HG02943 (cell line): ENCODE measurements around the gene ZNF22.

Source experiments
- ATAC-seq: cut with Tn5 transposase; IDR thresholded peaks from one replicate; pipeline ENCODE4 v1.9.1; 2021; ENCODE audit warnings: mild to moderate bottlenecking, low read depth, moderate library complexity; ENCODE audit not compliant: unreplicated experiment

ZNF22 gene

DNA sequence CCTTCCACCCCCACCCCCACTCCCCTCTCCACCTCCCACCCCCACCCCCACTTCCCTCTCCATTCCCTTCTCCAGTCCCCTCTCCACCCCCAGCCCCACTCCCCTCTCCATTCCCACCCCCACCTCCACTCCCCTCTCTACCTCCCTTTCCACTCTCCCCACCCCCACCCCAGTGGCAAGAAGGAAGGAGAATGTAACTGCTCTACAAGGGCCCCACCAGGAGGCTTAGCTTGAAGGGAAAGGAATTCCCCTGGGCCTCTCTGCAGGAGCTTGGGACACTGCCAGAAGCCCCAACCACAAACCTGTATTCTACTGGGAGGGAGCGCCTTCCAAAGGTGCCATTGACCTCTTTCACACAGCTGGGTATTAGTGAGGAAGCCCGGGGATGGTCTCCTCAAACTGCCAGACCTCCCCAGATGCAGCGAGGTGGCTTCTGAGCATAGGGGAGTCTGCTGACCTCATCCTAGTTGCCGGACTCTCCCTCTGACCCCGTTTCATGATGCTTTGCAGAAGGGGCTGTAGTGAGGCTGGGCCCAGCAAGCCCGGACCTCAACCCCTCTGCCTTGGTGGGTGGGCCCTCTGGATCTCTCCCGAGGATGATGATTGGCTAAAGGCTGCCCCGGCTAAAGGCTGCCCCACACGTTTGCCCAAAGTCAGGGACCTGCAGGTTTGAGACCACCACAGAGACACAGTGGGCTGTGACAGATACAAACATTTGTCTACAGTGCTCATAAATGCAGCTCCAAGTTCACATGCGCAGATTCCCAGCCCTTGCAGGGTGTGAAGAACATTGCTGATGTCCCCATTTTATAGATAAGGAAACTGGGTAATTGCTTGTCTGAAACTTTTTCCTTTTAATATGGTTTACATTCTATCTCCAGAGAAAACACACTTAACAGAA lies 25.0 kb upstream of the ZNF22 start:
- no peak for ATAC-seq

GRCh38 chr10:44976352-44977198 lies 24.1 kb upstream of the ZNF22 start:
- ATAC-seq, result no peak

GRCh38 chr10:44977287-44978212 lies 23.2 kb upstream of the ZNF22 start:
- ATAC-seq, result no peak

- ATAC-seq, result no peak
These were observed 22.5 kb upstream of the ZNF22 start for GRCh38 chr10:44978213-44978569.

DNA sequence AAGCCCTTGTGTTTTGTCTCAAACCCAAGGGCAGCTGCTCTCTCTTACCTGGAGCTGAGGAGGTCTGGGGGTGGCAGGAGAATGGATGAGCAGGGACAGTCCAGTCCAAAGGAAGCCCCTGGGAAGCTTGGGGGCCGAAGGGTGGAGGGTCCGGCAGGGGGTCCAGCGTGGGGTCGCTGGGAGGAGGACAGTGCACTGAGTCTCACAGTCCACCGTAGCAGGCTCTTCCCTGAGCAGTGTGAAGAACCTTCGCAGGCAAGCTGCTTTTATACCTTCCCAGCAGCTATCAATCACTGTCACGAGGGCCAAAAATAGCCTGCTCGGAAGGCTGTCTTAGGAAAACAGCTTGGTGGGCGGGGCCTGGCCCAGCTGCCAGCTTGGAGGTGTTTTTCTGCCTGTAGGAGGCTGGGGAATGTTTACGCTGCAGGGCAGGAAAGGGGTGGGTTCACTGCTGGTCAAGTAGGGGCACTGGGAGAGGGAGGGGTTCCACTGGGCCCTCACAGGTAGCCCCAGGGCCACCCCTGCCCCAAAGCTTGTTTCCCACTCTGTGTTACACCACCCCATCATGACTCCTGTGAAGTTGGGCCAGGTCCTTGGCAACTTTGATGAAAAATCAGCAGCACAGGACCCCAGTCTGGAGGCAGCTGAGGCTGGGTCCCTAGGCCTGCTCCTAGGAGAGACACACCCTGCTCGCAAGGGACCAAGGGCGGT lies 22.0 kb upstream of the ZNF22 start, which contains the start of gene DEPP1:
Gene DEPP1 (minus strand): TSS at position 240 of the 711 bp plus-strand sequence. CDS start 779 bp downstream, outside the sequence.
- ATAC-seq, result no peak

GRCh38 chr10:44979281-44980191 lies 21.2 kb upstream of the ZNF22 start:
- no peak for ATAC-seq

DNA sequence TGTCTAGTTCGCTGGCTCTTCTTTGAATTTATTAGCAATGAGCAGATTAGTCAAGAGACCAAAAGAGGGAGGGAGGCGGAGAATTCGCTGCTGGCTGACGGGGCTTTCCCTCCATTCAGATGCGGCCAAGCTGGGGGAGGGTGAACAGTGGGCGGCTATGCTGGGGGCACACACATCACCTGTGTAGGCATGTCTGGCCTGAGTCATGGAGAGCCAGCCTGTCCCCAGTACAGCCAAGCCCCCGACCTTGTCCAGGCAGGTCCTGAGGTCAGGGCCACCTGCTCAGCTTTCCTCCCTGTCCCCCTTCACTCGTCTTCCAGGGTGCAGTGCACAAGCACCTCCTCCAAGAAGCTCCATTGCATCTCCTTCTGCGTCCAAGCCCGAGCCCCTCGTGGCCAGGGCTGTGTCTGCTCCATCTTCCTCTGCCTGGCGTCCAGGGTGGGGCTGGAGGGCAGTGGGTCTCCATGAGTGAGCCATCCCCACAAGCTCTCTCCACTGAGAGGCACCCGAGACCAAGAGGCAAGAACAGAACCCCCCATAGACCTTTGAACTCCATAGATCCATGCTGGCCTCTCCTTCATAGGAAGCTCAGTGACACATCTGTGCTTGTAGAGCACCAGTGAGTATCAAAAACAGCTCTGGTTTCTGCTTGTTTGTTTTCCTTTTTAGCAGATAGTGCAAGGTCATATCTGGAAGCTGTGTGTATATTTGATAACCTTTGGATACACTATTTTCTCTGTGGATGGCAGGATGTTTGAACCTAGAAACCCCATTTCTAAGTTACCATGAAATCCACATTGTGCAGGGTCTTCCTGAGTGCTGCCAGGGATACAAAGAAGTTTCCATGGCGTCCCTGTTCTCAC lies 20.2 kb upstream of the ZNF22 start:
- no peak for ATAC-seq

DNA sequence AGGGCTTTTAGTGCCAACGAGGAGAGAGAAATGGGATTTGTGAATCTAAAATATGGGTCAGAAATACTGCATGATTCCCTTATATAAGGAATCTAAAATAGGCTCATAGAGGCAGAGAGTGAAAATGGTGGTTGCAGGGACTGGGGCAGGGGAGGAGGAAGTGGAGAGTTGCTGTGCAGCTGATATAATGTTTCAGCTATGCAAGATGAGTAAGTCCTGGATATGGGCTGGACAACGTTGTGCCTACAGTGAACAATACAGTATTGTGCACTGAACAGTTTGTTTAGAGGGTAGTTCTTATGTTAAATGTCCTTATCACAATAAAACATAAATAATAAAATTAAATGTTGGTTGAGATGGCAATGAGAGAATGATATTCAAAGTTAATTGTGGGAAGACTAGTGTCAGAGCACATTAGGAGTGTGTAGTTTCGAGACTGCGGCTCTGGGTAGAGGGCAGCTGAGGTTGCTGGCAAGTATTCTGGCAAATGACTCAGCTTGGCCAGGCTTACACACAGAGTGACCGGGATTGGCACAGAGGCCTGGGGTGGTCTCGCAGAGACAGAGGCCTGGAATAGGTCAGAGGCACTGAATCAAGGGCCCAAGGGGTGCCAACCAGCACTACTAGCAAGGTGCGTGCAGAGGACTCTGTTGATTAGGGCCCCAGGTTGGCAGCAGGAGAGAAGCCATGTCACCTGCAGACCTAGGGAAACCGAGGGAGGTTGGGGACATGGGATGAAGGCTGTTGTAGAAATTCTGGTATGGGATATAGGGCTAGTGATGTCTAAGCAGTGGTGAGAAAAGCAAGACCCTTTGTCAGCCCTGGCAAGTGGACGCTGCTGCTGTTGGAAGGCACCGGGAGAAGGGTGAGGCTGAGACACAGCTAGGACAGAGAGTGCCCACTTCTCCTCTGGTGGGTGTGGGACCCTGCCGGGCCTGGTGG lies 19.3 kb upstream of the ZNF22 start:
- no peak for ATAC-seq

GRCh38 chr10:44982114-44982460 lies 18.6 kb upstream of the ZNF22 start:
- ATAC-seq, result no peak

DNA sequence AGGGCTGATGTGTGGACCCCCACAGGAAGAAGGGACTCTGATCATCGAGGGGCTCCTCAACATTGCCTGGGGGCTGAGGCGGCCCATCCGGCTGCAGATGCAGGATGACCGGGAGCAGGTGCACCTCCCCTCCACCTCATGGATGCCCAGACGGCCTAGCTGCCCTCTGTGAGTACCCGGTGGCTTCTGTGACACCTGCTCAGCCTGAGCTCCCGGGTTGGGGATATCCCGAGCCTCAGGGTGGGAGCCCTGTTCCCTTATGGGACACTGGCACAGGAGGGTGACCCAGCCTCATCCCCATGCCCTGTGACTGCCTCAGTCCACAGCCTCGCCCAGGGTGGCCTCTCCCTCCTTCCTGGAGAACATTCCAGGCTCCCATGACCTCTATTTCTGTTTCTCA lies 18.2 kb upstream of the ZNF22 start:
- ATAC-seq, result no peak

- no peak for ATAC-seq
These were observed 17.4 kb upstream of the ZNF22 start for GRCh38 chr10:44983066-44983894.

DNA sequence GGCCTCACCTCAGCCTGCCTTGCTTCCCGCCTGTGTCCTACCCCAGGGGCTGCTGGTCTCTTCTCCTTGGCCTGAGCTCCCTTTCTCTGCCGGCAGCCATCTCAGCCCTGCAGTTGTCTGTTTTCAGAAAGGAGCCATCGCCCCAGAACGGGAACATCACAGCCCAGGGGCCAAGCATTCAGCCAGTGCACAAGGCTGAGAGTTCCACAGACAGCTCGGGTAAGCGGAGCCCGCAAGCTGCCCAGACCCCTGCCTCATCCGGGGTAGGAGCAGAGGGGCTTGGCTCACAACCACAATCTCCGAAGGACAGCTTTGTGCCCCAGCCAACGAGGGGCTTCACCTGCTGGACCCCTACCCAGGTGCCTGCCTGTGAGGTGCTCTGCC lies 16.8 kb upstream of the ZNF22 start:
- ATAC-seq, result no peak

GRCh38 chr10:44984671-44985101 lies 16.0 kb upstream of the ZNF22 start:
- no peak for ATAC-seq

DNA sequence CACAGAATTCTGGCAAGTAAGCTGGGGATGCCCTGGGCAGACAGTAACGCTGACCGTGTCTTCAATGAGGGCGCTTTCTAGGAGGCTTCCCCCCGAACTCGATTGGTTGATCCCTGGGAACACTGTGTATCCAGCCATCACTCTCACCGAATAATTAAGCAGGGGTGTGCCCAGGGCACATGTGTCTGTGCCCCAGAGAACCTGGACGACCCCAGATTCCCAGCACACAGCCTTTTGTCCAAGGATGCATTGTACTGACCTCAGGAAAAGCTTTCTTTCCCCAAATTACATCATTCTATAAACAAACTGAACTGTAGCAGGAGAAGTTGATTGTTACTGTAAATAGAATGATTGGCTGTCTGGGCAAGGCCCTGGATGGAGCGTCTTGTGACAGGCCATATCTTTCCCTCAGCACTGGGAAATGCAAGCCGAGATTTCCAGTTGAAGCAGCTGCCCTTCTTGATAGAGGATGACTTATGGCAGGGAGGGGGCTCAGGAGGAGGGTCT lies 15.5 kb upstream of the ZNF22 start:
- ATAC-seq, result no peak

DNA sequence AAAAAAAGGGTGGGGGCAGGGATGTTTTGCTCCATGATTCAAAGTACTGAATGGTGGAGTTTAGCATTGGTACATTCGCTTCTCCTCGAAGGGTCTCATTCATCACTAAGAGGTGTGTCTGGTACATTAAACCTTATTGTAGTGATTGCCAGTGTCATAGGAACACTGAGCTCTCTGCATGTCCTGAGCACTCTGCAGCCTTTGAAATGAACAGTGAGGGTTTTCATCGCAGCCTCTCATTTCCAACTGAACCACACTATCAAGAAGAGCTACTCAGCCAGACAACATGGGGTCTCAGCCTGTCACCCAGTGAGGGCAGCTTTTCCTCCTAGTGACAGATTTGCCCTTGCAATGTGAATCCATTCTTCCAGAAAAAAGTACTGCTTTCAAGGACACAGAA lies 14.5 kb upstream of the ZNF22 start:
- ATAC-seq, result no peak

DNA sequence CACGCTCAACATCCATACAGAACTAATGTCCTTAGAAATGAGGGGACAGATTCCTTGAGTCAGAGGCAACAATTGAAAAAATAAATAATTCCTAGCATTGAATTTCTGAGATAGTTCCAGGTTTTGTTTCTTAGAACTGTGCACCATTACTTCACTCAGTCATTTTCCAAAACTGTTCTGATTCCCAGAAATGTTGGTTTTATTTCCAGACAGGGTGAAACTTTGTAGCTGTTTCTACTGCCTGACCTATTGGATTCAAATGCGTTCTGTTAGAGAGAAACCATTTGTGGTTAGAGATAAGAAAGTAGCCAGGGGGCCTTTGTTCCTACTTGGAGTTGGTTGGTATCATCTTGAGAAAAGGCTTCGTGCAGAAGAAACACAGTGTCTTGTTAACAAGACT lies 14.1 kb upstream of the ZNF22 start:
- ATAC-seq, result no peak
